Measurements from ENCODE around the gene SLC2A10.

Gene SLC2A10

GRCh38 chr20:46666818-46667515, 42.5 kb upstream of the SLC2A10 start:
- TF ChIP-seq, protein P1, sequence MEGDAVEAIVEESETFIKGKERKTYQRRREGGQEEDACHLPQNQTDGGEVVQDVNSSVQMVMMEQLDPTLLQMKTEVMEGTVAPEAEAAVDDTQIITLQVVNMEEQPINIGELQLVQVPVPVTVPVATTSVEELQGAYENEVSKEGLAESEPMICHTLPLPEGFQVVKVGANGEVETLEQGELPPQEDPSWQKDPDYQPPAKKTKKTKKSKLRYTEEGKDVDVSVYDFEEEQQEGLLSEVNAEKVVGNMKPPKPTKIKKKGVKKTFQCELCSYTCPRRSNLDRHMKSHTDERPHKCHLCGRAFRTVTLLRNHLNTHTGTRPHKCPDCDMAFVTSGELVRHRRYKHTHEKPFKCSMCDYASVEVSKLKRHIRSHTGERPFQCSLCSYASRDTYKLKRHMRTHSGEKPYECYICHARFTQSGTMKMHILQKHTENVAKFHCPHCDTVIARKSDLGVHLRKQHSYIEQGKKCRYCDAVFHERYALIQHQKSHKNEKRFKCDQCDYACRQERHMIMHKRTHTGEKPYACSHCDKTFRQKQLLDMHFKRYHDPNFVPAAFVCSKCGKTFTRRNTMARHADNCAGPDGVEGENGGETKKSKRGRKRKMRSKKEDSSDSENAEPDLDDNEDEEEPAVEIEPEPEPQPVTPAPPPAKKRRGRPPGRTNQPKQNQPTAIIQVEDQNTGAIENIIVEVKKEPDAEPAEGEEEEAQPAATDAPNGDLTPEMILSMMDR (IDR thresholded peaks at IDR 0.05; ENCODE audit: low read depth, low read length, missing control alignments), result no peak
- no peak overlapping the region for H3K4me3 ChIP-seq (ENCODE audit: low read depth, low read length)
- in situ Hi-C loops (cut with HindIII; ENCODE audit: low sequenced_read_pairs), result no loop called here
- no peak for DNase-seq (ENCODE audit: low read depth)

DNA sequence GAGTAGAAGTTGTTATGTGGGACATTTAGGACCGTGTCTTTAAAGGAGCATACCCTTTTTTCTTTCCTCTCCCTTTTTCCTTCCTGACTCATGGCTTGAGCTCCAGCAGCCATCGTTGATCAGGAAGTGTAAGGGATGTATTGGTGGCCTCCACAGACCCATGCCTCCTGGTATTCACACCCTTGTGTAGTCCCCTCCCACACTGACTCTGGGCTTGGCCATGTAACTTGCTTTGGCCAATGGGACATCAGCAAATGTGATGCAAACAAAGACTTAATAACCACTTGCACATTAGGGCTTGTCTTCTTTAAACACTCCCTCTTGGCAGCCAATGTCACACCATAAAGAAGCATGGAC, 39.2 kb upstream of the SLC2A10 start:
- TF ChIP-seq, protein P1 (IDR thresholded peaks at IDR 0.05; ENCODE audit: low read depth, low read length, missing control alignments), result no peak
- H3K4me3 ChIP-seq (ENCODE audit: low read depth, low read length), result no peak overlapping the region
- in situ Hi-C loops (cut with HindIII; ENCODE audit: low sequenced_read_pairs), result no loop called here
- DNase-seq (ENCODE audit: low read depth), result no peak

- H3K4me3 ChIP-seq (ENCODE audit: low read depth, low read length), result no peak overlapping the region
- in situ Hi-C loops (cut with HindIII; ENCODE audit: low sequenced_read_pairs), result no loop called here
- TF ChIP-seq, protein P1 (IDR thresholded peaks at IDR 0.05; ENCODE audit: low read depth, low read length, missing control alignments), result no peak
- no peak for DNase-seq (ENCODE audit: low read depth)
Observed at GRCh38 chr20:46670585-46671584, 38.6 kb upstream of the SLC2A10 start.

GRCh38 chr20:46671866-46672542, 37.4 kb upstream of the SLC2A10 start:
- in situ Hi-C loops (cut with HindIII; ENCODE audit: low sequenced_read_pairs), result no loop called here
- no peak for DNase-seq (ENCODE audit: low read depth)
- TF ChIP-seq, protein P1 (IDR thresholded peaks at IDR 0.05; ENCODE audit: low read depth, low read length, missing control alignments), result no peak

GRCh38 chr20:46672543-46673148, 36.8 kb upstream of the SLC2A10 start:
- no peak overlapping the region for H3K4me3 ChIP-seq (ENCODE audit: low read depth, low read length)
- TF ChIP-seq, protein P1 (IDR thresholded peaks at IDR 0.05; ENCODE audit: low read depth, low read length, missing control alignments), result no peak
- in situ Hi-C loops (cut with HindIII; ENCODE audit: low sequenced_read_pairs), result no loop called here
- no peak for DNase-seq (ENCODE audit: low read depth)

More at GRCh38 chr20:46671866-46672542, 37.4 kb upstream of the SLC2A10 start:
- H3K4me3 ChIP-seq (ENCODE audit: low read depth, low read length), result no peak overlapping the region

All from astrocyte of the cerebellum (primary cell).